GM13976 (cell line): ENCODE measurements around the gene BCAS3.

Source experiments
- DNase-seq: peaks from one replicate; pipeline ENCODE4 v3.0.0; 2012; ENCODE audit warnings: low spot score
- CTCF ChIP-seq: IDR thresholded peaks from 2 replicates; pipeline ENCODE4 v1.5.1; 2012; ENCODE audit warnings: borderline replicate concordance, mild to moderate bottlenecking; ENCODE audit not compliant: insufficient read depth; ENCODE audit errors: extremely low read depth, missing control alignments, control extremely low read depth
- in situ Hi-C: fragments of 300-500 bp; cut with MboI; formaldehyde crosslinking; loops from one replicate; pipeline ENCODE4 v1.12.0; 2022; ENCODE audit warnings: low sequenced_read_pairs, mixed read lengths, inconsistent platforms; ENCODE audit not compliant: unreplicated experiment

The BCAS3 gene

GRCh38 chr17:61330174-61331150 lies 652.8 kb downstream of the BCAS3 start:
- no peak for TF ChIP-seq CTCF
- no peak for DNase-seq
- in situ Hi-C loops: no loop called here

GRCh38 chr17:61331178-61331577 lies 653.5 kb downstream of the BCAS3 start:
- TF ChIP-seq CTCF: no peak
- in situ Hi-C loops: no loop called here
- no peak for DNase-seq

GRCh38 chr17:61331886-61332285 lies 654.2 kb downstream of the BCAS3 start:
- in situ Hi-C loops: no loop called here
- no peak for TF ChIP-seq CTCF
- DNase-seq: no peak

- in situ Hi-C loops: no loop called here
- no peak for DNase-seq
- no peak for TF ChIP-seq CTCF
These were observed 655.5 kb downstream of the BCAS3 start for GRCh38 chr17:61333136-61333535.

- no peak for DNase-seq
- in situ Hi-C loops: no loop called here
- TF ChIP-seq CTCF: no peak
These were observed 657.0 kb downstream of the BCAS3 start for GRCh38 chr17:61334673-61335072.

GRCh38 chr17:61335105-61335844 lies 657.6 kb downstream of the BCAS3 start:
- no peak for DNase-seq
- in situ Hi-C loops: no loop called here
- TF ChIP-seq CTCF: no peak
